GM12874 (cell line): ENCODE measurements around the gene MPO.

Experiments
- CTCF ChIP-seq: IDR thresholded peaks from 2 replicates; pipeline ENCODE4 v1.5.1; 2011; ENCODE audit warnings: low read depth, mild to moderate bottlenecking, control low read depth, low read length, moderate library complexity; ENCODE audit not compliant: insufficient read depth

MPO gene

GRCh38 chr17:58267347-58268324, 13.1 kb downstream of the MPO start:
- no peak for TF ChIP-seq CTCF

DNA sequence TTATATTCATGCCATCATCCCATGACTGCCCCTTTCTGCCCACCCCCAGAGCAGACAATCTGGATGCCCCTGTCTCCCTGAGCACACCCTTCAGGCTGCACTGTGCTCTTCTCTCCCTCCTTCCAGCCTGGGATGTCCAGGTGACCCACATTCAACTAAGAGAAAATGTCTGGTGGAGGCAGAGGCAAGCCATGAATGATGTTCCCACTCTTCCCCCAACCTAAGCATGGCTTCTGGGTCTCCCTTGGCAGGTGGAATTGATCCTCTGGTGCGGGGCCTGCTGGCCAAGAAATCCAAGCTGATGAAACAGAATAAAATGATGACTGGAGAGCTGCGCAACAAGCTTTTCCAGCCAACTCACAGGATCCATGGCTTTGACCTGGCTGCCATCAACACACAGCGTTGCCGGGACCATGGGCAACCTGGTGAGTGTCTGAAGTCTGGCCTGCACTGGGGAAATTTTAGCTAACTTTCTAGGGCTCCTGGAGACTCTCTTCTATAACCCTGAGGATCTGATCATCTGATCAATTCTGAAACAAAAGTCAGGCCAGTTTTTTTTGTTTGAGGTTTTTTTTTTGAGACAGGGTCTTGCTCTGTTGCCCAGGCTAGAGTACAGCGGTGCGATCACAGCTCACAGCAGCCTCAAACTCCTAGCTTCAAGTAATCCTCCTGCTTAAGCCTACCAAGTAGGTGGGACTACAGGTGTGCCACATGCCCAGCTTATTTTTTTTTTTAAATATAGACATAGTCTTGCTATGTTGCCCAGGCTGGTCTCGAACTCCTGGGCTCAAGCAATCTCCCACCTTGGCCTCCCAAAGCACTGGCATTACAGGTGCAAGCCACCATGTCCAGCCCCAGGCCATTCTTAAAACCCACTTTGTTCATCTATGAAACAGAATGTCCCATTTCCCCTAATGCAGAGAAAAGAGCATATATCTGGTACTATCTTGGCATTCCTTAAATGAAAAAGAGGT, 14.5 kb downstream of the MPO start:
- TF ChIP-seq CTCF: no peak

DNA sequence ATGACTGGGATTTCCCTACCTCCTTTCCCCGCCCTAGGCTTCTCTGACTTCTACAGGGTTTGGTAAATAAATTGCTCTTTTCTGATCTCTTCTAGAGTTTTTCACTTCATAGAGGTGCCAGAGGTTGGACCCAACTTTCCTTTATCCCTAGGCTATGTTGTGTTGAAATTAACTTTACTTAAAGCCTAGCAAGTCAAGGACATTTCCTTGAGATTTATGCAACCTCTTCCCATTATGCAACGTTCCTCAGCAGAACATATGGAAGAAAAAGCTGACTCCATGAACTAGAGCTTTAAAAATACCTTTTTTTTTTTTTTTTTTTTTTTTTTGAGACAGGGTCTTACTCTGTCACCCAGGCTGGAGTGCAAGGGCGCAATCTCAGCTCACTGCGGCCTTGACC, 15.5 kb downstream of the MPO start:
- TF ChIP-seq CTCF: no peak

DNA sequence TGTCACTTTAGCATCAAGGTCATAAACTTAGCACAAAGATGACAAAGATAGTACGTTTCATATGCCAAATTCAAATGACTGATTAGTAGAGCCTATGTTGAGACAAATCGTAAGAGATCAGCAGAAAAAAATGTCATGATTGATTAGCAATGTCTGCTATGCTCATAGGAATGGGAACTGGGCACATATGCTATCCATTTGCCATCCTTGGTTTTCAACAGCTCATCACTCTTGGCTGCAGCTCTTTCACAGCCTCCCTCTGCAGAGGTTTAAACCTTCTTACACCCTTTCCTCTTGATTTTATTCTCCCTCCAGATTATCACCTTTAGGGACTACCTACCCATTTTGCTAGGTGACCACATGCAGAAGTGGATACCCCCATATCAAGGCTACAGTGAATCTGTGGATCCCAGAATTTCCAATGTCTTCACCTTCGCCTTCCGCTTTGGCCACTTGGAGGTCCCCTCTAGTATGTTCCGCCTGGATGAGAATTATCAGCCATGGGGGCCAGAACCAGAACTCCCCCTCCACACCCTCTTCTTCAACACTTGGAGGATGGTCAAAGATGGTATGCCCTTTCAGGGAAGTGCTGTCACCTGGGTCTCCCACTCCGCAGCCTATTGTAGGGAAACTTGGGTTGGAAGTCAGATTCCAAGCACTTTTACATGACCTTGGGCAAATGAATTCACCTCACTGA, 16.2 kb downstream of the MPO start:
- TF ChIP-seq CTCF: no peak

- TF ChIP-seq CTCF: no peak
These were observed 17.0 kb downstream of the MPO start for GRCh38 chr17:58263773-58264172.

DNA sequence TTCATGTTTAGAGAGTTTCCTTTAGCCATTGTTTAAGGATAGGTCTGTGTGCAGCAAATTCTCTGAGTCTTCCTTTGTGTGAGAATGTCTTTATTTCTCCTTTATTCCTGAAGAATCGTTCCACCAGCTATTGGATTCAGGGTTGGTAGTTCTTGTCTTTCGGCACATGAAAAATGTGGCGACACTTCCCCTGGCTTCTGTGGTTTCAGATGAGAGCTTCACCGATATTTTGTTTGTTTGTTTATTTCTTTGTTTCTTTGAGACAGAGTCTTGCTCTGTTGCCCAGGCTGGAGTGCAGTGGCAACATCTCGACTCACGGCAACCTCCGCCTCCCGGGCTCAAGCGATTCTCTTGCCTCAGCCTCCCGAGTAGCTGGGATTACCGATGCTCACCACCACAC, 18.6 kb downstream of the MPO start:
- no peak for TF ChIP-seq CTCF
